Activated T-cell treated with anti-CD3 and anti-CD28 coated beads, Interleukin-2, amount 50 U/mL, for 48 hours (primary cell): Measurements from ENCODE around the gene TSPEAR.
A peak's percentile ranks its signal among the peaks of the same experiment; 100 is the strongest.

ENCODE experiments used
- DNase-seq, 2 experiments: peaks; one replicate each; pipeline ENCODE4 v3.0.0-alpha.2; 2020

TSPEAR gene

GRCh38 chr21:44456214-44456914 is 255.0 kb downstream of the TSPEAR start:
- no peak for DNase-seq

DNA sequence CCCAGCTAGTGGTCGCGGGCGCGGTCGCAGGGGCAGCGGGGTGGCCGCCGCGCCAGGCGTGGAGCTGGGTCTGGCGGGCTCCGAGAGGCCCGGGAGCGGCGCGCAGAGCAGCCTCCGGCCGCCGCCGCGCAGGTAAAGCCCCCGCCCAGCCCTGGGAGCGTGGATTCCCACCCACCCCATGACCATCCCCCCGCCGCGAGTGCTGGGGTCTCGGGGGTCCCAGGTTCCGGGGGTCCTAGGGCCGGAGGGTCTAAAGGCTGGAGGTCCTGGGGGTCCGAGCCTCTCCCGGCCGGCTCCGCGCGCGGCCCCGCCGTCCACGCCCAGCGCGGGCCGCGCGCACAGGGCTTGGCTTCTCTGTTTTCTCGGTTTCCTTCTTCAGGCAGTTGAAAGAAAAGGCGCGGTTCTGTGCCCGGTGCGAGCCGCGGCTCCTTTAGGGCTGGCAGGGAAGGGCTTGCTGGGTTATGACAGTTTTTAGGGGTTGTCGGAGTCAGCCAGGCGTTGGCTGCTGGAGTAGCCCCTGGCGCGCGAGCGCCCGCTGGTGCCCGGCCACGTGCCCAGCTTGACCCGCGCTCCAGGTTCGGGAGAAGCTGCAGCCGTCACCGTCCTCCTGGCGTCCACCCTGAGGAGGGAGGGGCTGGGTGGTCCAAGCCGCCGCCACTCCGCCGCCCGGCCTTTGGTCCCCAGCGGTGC is 255.7 kb downstream of the TSPEAR start:
- DNase-seq: peak; percentile 59 to 66

DNA sequence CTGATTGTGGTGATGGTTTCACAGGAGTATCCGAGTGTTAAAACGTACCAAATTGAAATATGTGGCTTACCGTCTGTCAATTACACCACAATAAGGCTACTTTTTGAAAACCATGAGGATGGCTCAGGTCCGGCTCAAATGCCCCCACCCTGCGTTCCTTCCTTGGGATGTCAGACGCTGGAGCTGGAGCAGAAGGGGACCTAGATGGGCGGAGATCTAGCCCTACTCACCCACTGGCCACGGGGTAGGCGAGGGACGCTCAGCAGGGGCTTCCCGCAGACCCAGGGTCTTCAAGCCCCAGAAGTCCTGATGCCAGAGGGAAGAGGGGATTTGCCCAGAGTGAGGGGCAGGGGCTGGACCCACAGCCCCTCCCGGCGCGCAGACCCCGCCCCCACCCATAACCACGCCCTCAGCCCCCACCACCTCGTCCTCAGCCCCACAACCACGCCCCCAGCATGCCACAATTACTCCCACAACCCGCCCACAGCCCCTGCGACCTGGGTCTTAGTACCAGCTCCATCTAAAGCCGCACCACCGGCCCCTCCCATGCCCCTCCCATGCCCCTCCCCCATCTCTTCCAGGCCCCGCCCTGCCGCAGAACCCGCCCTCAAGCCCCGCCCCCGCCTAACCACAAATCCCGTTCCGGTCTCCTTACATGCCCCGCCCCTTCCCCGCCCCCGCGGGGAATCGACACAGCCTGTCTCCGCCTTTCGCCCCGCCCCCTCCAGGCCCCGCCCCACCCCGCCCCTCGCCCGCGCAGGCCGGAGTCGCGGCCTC is 256.4 kb downstream of the TSPEAR start, which contains the start of gene LRRC3:
TSS of gene LRRC3 (plus strand) at position 764 of the 777 bp plus-strand sequence. CDS start 1,135 bp downstream, outside the sequence.
- DNase-seq: peak; percentile 86

DNA sequence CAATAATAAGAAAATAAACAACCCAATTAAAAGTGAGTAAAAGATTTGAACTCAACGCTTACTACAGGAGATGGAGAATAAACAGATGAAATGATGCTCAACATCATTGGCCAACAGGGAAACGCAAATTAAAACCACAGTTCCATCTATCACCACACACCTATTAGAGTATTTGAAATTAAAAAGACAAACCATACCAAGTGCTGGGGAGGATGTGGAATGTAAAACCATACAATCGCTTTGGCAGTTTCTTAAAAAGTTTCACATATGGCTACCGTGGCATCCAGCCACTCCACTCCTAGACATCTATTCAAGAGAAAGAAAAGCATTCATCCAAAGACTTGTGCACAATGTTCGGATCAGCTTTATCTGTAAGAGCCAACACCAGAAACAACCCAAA is 257.3 kb downstream of the TSPEAR start:
- no peak for DNase-seq

DNA sequence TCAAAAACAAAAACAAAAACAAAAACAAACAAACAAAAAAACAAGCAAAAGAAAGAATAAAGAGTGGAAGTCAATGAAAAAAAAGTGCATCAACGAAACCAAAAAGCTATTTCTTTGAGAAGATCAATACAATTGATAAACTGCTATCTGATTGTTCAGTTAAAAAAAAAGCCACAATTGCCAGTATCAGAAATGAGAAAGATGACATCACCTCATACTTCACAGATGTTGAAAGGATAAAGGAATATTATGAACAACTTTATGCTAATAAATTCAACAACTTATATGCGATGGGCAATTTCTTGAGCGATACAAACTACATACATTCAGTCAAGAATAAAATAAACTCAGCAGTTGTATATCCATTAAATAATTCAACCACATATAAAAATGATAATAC is 258.3 kb downstream of the TSPEAR start:
- no peak for DNase-seq

GRCh38 chr21:44450999-44451398 is 260.4 kb downstream of the TSPEAR start:
- DNase-seq: no peak

- DNase-seq: no peak
Measured at GRCh38 chr21:44450402-44450801, 261.0 kb downstream of the TSPEAR start.

GRCh38 chr21:44449473-44450363 is 261.7 kb downstream of the TSPEAR start:
- DNase-seq: no peak

DNA sequence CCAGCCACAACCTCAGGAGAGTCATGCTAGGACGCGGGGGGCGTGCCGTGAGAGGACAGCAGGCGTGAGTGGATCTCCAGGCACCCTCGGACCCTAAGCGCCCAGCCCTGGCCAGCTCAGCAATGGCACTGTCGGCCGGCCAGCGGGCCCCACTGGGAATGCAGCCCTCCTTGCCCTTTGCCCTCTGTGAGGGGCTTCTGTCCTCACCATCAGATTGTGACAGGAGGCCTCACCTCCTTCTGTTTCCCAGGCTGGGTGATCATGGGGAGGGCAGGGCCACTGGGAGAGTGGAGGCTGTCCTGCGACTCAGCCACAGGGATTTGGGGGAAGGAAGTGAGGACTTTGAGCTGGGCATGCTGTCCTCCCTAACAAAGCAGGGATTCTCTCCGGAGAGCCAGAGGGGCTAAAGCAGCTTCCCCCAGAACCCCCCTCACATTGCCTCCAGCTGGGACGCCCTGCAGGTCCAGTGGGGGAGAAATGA is 262.7 kb downstream of the TSPEAR start:
- no peak for DNase-seq
